HuH-7.5 (cell line): ENCODE data around the gene NOCT.
"Not testable (repeated sequence)": the region's sequence is repeated elsewhere in the genome, so short reads cannot be mapped to it uniquely, and the experiment has no call there.

ENCODE experiments used
- DNase-seq: peaks from one replicate; pipeline ENCODE4 v3.0.0; 2011; ENCODE audit warnings: low spot score

The NOCT gene

DNA sequence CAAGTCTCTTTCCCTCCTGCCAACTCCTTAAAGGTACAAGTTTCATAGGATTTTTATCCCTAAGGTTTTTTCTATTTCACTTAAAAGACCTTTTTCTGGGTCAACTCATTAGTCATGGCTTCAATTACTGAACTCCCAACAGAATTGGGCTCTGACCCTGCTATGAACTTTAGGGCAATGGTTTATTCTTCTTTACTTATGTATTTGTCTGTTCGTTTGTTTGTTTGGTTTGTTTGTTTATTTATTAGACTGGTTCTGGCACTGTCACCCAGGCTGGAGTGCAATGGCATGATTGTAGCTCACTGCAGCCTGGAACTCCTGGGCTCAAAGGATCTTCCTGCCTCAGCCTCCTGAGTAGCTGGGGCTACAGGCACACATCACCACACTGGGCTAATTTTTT is 5.9 kb upstream of the NOCT start:
- no peak for DNase-seq

DNA sequence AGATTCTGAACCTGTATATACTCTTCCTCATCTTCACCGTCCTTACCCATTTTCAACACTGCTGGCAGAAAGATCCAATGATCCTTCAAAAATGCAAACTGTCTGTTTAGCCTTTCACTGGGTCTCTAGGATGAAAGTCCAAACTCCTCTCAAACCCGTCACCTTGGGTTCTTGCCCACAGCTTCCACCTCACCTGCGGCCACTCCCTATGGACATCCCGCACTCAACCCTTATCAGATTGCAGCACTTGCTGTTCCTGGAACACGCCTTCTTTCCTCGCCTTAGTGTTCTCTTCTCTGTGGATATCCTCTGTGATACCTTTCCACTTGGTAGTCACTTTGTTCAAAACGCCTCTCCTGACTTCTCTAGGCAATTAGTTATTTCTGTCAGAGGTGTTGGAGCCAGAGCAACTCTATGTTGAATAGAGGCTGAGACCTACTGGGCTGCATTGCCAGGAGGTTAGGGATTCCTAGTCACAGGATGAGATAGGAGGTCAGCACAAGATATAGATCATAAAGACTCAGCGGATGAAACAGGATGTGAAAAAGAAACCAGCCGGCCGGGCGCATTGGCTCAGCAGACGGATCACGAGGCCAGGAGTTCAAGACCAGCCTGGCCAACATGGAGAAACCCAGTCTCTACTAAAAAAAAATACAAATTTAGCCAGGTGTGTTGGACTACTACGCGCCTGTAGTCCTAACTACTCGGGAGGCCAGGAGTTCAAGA is 4.2 kb upstream of the NOCT start:
- DNase-seq = no peak

DNA sequence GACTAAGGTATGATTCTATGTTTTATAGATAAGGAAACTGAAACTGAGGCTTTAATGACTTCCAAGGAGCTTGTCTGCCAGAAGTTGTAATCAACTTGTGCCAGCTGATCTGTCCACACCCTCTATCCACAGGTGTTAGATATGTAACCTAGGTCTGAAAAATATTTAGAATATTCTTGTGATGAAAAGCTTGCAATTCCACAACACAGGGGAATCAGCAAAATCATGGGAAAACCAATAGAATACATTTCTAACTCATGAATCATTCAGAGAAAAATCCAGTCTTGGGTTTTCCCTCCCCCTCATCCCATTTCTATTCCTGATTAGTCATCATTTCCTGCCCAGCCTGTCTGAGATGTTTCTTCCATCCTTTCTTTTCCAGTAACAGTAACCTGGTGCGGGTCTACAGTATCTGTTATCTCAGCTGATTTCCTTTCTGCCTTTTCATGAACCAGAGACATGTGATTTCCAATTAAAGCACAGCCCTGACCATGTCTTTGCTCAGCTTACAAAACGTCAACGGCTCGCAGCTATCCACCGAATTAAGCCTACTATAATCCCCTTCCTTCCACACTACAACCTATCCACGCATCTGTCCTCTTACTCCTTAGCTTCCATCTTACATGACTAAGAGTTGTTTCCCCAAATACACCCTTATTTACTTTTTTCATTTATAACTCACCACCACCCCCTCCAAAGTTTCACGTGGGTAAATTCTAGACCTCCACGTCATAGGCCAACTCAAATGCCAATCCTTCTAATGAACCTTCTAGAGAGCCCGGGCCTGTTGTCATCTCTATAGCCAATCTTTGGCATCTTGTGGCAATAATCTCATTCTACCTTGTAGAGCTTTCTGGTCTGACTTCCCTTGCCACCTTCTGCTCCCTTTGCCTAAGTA is 961 bp upstream of the NOCT start:
- no peak for DNase-seq

DNA sequence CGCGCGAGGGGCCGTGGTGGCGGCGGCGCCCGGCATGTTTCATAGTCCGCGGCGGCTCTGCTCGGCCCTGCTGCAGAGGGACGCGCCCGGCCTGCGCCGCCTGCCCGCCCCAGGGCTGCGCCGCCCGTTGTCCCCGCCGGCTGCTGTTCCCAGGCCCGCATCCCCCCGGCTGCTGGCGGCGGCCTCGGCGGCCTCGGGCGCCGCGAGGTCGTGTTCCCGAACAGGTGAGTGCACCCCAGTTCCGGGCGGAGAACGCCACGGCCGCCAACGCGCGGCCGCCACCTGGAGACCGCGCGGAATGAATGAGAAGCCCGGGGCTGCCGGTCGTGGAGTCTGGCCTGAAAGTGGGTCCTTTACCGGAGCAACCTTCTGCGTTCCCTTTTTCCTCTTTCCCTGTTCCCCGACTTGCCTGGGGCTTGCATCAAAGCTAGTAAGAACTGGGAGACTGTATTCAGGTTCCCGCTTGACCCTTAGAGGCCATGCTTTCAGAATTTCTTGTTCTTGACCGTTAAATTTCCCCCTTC is 429 bp downstream of the NOCT start:
- DNase-seq = peak; percentile 20

DNA sequence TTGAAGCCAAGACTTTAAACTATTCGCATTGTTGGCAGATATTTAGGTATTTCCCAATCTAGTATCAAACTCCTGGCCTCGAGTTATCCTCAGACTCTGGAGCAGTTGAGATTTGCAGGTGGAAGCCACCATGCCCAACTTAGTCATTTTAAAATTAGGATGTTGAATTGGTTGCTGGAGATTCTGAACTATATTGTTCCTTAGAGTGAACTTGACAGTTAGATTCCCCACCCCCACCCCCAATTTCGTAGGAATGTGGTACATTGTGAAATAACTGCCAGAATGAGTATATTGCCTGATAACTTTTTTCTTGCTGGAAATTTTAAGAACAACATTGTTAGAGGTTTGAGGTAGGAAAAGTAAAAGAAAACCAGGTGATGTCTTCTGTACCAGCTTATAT is 2.3 kb downstream of the NOCT start:
- no peak for DNase-seq

DNA sequence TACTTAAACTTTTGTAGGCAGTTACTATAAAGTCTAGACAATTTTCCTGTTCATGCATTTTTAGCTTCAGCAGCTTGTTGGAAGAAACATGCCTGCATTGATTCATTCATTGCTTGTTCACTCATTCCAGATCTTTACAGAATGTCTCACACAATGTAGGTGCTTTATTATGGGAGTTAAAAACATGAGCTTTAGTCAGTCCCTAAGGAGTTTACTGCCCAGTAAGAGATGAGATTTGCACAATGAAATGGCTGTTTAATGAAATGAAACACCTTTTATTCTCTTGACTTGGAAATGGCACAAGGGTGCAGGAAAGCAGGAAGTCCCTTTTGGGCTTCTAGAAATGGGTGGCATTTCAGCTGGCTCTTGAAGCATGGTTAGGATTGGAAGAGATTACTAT is 2.9 kb downstream of the NOCT start:
- DNase-seq = no peak

DNA sequence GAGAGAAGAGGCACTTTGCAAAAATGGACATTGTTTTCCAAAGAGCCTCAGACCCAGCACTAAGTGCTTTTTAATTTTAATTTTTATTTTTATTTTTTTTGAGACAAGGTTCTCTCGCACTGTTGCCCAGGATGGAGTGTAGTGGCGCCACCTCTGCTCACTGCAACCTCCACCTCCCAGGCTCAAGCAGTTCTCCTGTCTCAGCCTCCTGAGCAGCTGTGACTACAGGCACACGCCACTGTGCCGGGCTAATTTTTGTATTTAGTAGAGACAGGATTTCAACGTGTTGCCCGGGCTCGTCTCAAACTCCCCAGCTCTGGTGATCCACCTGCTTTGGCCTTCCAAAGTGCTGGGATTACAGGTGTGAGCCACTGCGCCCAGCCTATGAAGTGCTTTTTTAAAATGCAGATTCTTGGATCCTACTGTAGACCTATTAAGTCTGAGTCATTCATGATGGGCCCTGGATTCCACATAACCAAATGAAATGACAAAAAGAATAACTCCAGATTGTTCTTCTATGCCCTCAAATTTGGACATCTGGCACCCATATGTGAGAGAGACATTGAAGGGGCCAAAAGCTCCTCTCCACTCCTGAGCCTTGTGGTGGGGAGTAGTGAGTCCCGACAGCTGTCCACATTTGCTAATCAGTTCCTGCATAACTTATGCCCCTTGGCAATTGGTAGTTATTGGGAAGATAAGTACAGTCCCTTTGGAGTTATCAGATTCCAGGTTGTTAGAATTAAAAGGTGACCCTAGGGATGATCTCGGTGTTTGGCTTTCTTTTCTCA is 3.6 kb downstream of the NOCT start:
- DNase-seq = no peak

DNA sequence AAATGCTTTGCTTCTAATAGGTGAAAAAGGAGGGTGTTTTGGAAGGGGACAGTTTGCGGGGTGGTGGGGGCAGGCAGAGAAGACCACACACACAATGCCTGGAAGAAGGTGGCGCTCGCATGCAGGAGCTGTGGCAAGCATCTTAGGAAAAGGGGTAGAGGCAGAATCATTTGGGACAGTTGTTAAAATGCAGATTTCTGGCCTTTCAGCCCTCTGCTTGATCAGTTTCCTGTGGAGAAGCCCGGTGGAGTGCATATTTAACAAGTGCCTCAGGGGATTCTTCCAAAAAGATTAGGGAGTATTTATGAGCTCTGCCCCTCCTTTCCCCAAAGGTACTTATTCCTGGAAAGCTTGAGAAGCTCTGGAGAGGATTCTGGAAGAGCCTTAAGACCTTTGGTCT is 4.8 kb downstream of the NOCT start:
- DNase-seq = no peak

DNA sequence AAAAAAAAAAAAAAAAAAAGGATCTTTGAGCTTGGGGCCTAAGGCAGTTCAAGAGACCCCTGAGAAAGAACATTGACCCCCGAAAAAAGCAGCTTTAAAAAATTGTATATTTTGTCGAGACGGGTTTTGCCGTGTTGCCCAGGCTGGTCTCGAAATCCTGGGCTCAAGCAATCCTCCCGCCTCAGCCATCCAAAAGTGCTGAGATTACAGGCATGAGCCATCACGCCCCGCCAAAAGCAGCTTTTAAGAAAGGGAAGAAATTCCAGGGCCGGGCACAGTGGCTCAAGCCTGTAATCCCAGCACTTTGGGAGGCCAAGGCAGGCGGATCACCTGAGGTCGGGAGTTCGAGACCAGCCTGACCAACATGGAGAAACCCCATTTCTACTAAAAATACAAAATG is 5.5 kb downstream of the NOCT start:
- DNase-seq = not testable (repeated sequence)

DNA sequence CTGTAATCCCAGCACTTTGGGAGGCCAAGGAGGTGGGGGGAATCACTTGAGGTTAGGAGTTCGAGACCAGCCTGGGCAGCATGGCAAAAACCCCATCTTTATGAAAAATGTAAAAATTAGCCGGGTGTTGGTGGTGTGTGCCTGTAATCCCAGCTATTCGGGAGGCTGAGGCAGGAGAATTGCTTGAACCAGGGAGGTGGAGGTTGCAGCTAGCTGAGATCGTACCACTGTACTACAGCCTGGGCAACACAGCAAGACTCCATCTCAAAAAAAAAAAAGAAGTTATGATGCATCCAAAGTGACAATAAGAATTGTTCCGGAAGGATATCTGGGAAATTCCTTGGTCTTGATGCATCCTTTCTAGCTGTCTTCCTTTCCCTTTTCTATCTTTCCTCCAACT is 7.3 kb downstream of the NOCT start:
- no peak for DNase-seq

DNA sequence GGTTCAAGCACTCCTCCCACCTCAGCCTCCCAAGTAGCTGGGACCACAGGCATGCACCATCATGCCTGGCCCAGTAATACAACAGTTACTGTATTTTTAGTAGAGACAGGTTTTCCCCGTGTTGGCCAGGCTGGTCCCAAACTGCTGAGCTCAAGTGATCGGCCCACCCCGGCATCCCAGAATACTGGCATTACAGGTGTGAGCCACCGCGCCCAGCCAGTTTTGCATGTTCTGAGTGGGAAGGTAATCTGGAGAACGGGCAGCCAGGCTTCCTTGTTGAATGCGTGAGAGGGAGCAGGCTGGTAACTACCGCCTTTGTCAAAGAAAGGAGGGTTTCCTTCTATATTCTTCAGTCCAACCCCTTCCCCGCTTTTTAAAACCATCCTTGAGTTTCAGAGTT is 9.1 kb downstream of the NOCT start:
- no peak for DNase-seq

DNA sequence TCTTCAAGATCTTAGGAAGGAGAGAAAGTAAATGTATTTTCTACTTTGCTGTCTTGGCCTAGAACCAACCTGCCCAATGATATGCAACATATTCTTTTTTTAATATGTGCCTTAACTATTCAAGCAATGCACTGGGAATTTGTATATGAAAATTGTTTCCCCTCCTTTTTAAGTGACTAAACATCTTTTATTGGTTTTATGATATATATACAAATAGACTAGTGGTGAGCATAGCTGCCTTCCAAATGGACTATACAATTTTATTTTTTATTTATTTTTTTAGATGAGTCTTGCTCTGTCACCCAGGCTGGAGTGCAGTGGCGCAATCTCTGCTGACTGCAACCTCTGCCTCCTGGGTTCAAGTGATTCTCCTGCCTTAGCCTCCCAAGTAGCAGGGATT is 10.3 kb downstream of the NOCT start:
- no peak for DNase-seq

DNA sequence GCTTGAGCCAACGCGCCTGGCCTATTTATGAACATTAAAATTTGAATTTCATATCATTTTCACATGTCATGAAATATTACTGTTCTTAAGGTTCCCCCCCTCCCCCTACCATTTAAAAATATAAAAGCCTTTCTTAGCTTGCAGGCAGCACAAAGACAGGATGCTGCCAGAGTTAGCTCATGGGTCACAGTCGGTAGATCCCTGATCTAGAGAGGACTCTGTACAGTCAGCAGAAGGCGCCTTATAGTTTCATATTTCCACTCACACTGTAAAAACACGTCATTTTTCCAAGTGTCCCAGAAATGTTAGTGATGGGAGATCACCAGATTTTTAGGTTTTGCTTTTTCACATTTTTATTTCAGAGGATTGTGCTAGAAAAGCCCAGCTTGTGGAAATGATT is 12.2 kb downstream of the NOCT start:
- no peak for DNase-seq

DNA sequence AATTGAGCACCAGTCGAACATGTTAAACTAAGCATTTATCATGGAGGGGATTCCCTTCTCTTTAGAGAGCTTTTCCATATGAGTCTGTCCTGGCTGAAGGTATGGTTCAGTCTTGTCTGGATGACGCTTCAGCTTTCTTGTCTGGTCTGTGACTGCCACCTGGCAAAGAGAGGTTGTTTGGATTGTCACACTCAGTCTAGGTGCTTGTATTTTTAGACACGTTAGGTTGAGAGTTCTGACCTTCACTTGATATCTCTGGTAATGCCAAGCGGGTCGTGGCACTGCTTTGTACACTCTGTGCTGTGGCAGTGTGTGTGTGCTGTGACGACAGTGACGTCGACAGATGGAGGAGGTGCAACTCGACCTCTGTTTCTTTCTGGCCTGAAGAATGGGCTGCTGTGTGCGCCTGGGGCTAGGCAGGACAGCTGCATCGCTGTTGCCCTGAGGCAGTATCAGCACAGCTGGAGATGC is 12.6 kb downstream of the NOCT start:
- no peak for DNase-seq

DNA sequence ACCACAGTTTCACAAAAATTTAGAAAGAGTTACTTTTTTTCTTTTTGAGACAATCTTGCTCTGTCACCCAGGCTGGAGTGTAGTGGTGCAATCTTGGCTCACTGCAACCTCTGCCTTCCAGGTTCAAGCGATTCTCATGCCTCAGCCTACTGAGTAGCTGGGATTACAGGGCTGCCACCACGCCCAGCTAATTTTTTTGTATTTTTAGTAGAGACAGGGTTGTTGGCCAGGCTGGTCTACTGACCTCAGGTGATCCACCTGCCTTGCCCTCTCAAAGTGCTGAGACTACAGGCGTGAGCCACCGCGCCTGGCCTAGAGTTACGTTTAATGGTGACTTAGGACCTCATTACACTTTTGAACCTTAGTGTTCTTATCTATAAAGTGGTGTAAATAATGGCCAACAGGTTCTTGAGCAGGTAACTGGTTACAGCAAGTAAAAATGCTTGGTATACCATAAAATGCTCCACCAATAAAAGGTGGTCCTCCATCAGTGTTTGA is 14.3 kb downstream of the NOCT start:
- not testable (repeated sequence) for DNase-seq

DNA sequence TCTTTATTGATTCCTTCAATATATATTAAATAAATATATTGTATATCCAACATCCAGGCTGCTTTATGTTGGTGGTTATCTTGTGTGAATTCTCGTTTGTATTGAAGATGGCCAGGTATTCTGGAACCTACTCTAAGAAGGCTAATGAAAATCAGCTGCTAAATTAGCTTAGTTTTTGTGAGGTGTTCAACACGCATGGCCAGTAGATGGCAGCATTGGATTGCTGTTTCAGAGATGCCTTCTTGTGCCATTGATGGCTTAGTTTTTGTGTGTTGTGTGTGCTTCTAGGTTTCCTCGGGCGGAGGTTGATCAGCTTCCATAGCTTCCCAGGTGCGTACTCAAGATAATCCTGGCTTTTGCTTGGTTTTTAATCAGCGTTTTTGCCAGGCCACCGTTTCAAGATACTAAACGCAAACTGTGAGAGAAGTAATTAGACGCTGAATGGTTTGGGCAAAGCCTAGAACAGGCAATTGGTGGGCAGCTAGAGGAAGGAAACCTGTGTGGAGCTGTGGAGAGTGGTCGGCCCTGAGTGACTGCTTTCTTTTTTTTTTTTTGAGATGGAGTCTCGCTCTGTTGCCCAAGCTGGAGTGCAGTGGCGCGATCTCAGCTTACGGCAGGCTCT is 15.1 kb downstream of the NOCT start:
- peak; percentile 46 for DNase-seq

DNA sequence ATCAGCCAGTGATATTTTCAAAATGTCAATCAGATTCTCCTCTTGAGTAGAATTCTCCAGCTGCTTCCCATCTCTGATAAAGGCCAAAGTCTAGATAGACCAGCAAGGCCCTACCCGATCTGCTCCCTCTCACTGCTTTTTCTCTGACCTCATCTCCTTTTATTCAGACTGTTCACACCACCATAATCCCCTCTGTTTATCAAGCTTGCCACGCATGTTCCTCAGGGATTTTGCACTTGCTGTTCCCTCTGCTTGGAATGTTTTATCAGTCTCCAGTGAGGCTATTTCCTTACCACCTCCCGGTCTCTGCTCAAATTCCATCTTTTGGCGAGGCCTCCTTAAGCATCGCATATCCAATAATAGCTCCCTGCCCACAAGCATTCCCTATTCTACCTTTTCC is 20.1 kb downstream of the NOCT start:
- DNase-seq = no peak

DNA sequence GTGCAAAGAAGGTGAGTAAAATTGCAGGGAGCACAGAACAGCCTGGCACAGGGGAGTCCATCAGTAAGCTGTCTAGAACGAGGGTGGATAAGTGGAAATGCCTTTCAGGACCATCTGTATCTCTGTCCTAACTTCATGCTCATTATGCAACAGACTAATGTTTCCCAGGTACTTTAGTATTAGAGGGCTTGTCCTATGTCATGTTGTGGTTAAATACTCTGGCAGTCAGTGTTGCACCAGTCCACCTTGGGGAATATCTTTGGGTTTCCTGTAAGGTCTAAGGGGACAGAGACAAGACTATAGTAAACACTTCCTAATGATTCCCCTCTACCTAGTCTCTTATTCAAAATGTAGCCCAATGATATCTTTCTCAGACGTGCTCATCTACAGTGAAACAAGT is 21.3 kb downstream of the NOCT start:
- DNase-seq = no peak

DNA sequence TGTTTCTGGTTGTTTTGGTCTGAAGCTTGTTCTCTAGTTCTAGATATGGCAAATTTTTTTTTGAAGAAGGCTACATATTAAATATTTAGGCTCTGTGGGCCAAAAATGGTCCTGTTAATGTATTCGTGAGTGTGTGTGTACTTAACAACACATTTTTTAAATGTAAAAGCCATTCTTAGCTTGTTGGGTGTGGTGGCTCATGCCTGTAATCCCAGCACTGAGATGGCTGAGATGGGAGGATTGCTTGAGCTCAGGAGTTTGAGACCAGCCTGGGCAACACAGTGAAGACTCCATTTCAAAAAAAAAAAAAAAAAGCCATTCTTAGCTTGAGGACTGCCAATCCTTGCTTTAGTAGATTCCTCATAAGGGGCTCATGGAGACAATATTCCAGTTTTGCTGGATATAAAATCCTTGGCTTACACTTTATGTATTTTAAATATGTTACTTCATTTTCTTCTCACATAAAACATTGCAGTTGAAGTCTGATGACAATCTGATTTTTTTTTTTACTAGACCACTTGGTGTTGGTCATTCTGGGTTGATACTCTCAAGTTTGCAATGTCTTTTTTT is 23.4 kb downstream of the NOCT start:
- DNase-seq = no peak

DNA sequence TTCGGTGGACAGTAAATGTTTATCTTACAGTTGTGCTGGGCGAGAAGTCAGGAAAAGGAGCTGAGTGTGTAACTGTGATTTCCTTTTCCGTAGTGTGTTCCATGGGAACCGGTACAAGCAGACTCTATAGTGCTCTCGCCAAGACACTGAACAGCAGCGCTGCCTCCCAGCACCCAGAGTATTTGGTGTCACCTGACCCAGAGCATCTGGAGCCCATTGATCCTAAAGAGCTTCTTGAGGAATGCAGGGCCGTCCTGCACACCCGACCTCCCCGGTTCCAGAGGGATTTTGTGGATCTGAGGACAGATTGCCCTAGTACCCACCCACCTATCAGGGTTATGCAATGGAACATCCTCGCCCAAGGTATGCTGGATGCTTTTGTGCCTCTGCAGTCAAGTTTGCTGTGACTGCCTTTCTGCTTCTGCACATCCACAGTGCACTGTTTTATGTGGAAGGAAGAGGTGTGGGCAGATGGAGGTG is 27.4 kb downstream of the NOCT start:
- DNase-seq = no peak

DNA sequence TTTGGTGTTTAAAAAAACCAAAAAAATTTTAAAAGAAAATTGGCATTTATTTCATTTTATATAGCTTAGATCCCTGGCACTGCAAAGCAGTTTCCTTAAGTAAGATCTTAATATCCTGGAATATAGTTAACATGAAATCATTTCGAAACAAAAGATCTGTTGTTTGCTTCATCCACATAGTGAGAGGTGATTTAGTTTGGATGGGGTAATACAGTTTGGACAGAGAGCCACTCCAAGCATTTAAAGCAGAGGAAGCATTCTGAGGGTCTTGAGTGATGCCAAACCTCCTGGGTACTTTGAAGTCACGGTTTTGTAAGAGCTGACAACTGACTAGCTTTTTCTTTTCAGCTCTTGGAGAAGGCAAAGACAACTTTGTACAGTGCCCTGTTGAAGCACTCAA is 28.7 kb downstream of the NOCT start:
- no peak for DNase-seq
